Thoracic aorta (tissue), 2 donors: ENCODE results near the gene ADAMTS2. TPM values are rescaled to one million over a fixed set of nuclear protein-coding genes. Genes with fewer than 3 reads are reported as not detected.

Source experiments
- ATAC-seq: fragments of 150-250 bp; one replicate; pipeline ENCODE4 v1.8.0; 2017; ENCODE audit warnings: low read depth; ENCODE audit not compliant: insufficient number of reproducible peaks, low FRiP score
- DNase-seq: peaks from one replicate; pipeline ENCODE4 v3.0.0-alpha.2; 2020; ENCODE audit warnings: low spot score
- H3K27ac ChIP-seq, 2 donors: fragments of 200-600 bp; sonication (generic); 1 replicate in 1 of 2; 2 replicates in 1 of 2; pipeline ENCODE4 v1.5.1; 2016; ENCODE audit warnings: mild to moderate bottlenecking in 2 of 2, moderate library complexity in 2 of 2
- H3K27me3 ChIP-seq: fragments of 200-600 bp; sonication (generic); replicated peaks from 2 replicates; pipeline ENCODE4 v1.6.0; 2016; ENCODE audit warnings: mild to moderate bottlenecking; ENCODE audit not compliant: insufficient read depth
- H3K36me3 ChIP-seq: fragments of 200-600 bp; sonication (generic); one replicate; pipeline ENCODE4 v1.5.1; 2016
- H3K4me1 ChIP-seq, 2 donors: fragments of 200-600 bp; sonication (generic); 1 replicate in 1 of 2; 2 replicates in 1 of 2; pipeline versions ENCODE4 v1.5.1 to v1.6.0; 2016; ENCODE audit warnings: low read depth in 2 of 2, mild to moderate bottlenecking in 1 of 2; ENCODE audit not compliant: control insufficient read depth in 1 of 2
- H3K4me3 ChIP-seq: fragments of 200-600 bp; sonication (generic); 2 replicates; pipeline ENCODE4 v1.5.1; 2016; ENCODE audit warnings: mild to moderate bottlenecking
- H3K9me3 ChIP-seq: fragments of 200-600 bp; sonication (generic); 2 replicates; pipeline ENCODE4 v1.5.1; 2016
- CTCF ChIP-seq: fragments of 200-600 bp; sonication (generic); IDR thresholded peaks from one replicate; pipeline ENCODE4 v1.5.1; 2019; ENCODE audit warnings: antibody characterized with exemption
- total RNA-seq, 2 donors: library from RNA; depleted of rRNA; stranded (reverse); fragments of >200 nt; gene quantifications; one replicate each; pipeline versions ENCODE4 v1.1.0 to v1.2.3, GENCODE V29; 2016

Gene ADAMTS2
- total RNA-seq, 2 donors from 2014 or later, result 34.4 to 60.7 TPM

- Histone ChIP-seq H3K27me3 (no peaks in the 10 kb centered on the region), H3K4me3 (no peak overlapping the region), H3K9me3 (no peaks in the 10 kb centered on the region), H3K4me1 (peaks cover 3 to 20% of the 10 kb centered on the region in 2 donors), H3K27ac (no peak overlapping the region), H3K36me3 (no peaks in the 10 kb centered on the region)
- ATAC-seq (no peak), DNase-seq (no peak)
- TF ChIP-seq CTCF, result no peak
These were observed 26.9 kb downstream of the ADAMTS2 start for GRCh38 chr5:179318221-179318955.

- DNase-seq (no peak), ATAC-seq (no peak)
- H3K36me3 ChIP-seq, result no peaks in the 10 kb centered on the region
- TF ChIP-seq CTCF, result no peak
- H3K27me3 ChIP-seq, result no peaks in the 10 kb centered on the region
- peaks cover 3 to 20% of the 10 kb centered on the region in 2 donors for H3K4me1 ChIP-seq
- no peak overlapping the region for H3K4me3 ChIP-seq
- H3K9me3 ChIP-seq, result no peaks in the 10 kb centered on the region
- no peak overlapping the region for H3K27ac ChIP-seq
These were observed 27.6 kb downstream of the ADAMTS2 start for GRCh38 chr5:179317411-179318220.

GRCh38 chr5:179316982-179317381 is 28.3 kb downstream of the ADAMTS2 start:
- no peak for TF ChIP-seq CTCF
- no peak for DNase-seq
- Histone ChIP-seq H3K9me3 (no peaks in the 10 kb centered on the region), H3K36me3 (no peaks in the 10 kb centered on the region), H3K4me1 (peaks cover 3 to 20% of the 10 kb centered on the region in 2 donors), H3K4me3 (no peak overlapping the region), H3K27me3 (no peaks in the 10 kb centered on the region), H3K27ac (no peak overlapping the region)
- no peak for ATAC-seq

- Histone ChIP-seq H3K27ac (no peak overlapping the region), H3K4me3 (no peak overlapping the region), H3K9me3 (no peaks in the 10 kb centered on the region), H3K36me3 (no peaks in the 10 kb centered on the region), H3K27me3 (no peaks in the 10 kb centered on the region), H3K4me1 (peaks cover 3 to 20% of the 10 kb centered on the region in 2 donors)
- ATAC-seq (no peak), DNase-seq (no peak)
- no peak for TF ChIP-seq CTCF
These were observed 29.1 kb downstream of the ADAMTS2 start for GRCh38 chr5:179316111-179316551.

- no peak for ATAC-seq
These were observed 29.8 kb downstream of the ADAMTS2 start for GRCh38 chr5:179315356-179315890.

More at GRCh38 chr5:179315356-179315890, 29.8 kb downstream of the ADAMTS2 start:
- Histone ChIP-seq H3K4me3 (no peak overlapping the region), H3K4me1 (peaks cover 3 to 20% of the 10 kb centered on the region in 2 donors), H3K36me3 (no peaks in the 10 kb centered on the region), H3K9me3 (no peaks in the 10 kb centered on the region), H3K27me3 (no peaks in the 10 kb centered on the region), H3K27ac (no peak overlapping the region)
- no peak for TF ChIP-seq CTCF
- no peak for DNase-seq
